ENCODE data around the gene CAPZB. TPM values are rescaled to one million over a fixed set of nuclear protein-coding genes. Genes with fewer than 3 reads are reported as not detected.

CAPZB gene
- total RNA-seq, 1 donor from 2014 or later: 93.6 TPM

GRCh38 chr1:19357299-19357986 is 127.9 kb downstream of the CAPZB start:
- TF ChIP-seq CTCF (IDR thresholded peaks at IDR 0.05; ENCODE audit: insufficient read depth, low read length, poor library complexity, severe bottlenecking): no peak
- no peaks in the 10 kb centered on the region for H3K36me3 ChIP-seq (ENCODE audit: control insufficient read depth, insufficient read depth, low read length)

GRCh38 chr1:19356266-19356665 is 129.1 kb downstream of the CAPZB start:
- H3K4me3 ChIP-seq (ENCODE audit: low read depth, low read length): no peak overlapping the region
- TF ChIP-seq CTCF (IDR thresholded peaks at IDR 0.05; ENCODE audit: insufficient read depth, low read length, poor library complexity, severe bottlenecking): no peak
- H3K36me3 ChIP-seq (ENCODE audit: control insufficient read depth, insufficient read depth, low read length): no peaks in the 10 kb centered on the region
- H3K27me3 ChIP-seq (ENCODE audit: control insufficient read depth, insufficient read depth, low read length): no peaks in the 10 kb centered on the region
- DNase-seq (ENCODE audit: low read depth): no peak

More at GRCh38 chr1:19357299-19357986, 127.9 kb downstream of the CAPZB start:
- H3K27me3 ChIP-seq (ENCODE audit: control insufficient read depth, insufficient read depth, low read length): no peaks in the 10 kb centered on the region
- no peak for DNase-seq (ENCODE audit: low read depth)
- no peak overlapping the region for H3K4me3 ChIP-seq (ENCODE audit: low read depth, low read length)

- TF ChIP-seq CTCF (IDR thresholded peaks at IDR 0.05; ENCODE audit: insufficient read depth, low read length, poor library complexity, severe bottlenecking): no peak
These were observed 130.8 kb downstream of the CAPZB start for GRCh38 chr1:19354531-19354981.

GRCh38 chr1:19353596-19353995 is 131.7 kb downstream of the CAPZB start:
- Histone ChIP-seq H3K4me3 (ENCODE audit: low read depth, low read length) (no peak overlapping the region), H3K27me3 (ENCODE audit: control insufficient read depth, insufficient read depth, low read length) (no peaks in the 10 kb centered on the region), H3K36me3 (ENCODE audit: control insufficient read depth, insufficient read depth, low read length) (no peaks in the 10 kb centered on the region)
- DNase-seq (ENCODE audit: low read depth): no peak
- no peak for TF ChIP-seq CTCF (IDR thresholded peaks at IDR 0.05; ENCODE audit: insufficient read depth, low read length, poor library complexity, severe bottlenecking)

More at GRCh38 chr1:19354531-19354981, 130.8 kb downstream of the CAPZB start:
- no peak for DNase-seq (ENCODE audit: low read depth)
- H3K27me3 ChIP-seq (ENCODE audit: control insufficient read depth, insufficient read depth, low read length): no peaks in the 10 kb centered on the region
- no peaks in the 10 kb centered on the region for H3K36me3 ChIP-seq (ENCODE audit: control insufficient read depth, insufficient read depth, low read length)
- H3K4me3 ChIP-seq (ENCODE audit: low read depth, low read length): no peak overlapping the region

- no peak for TF ChIP-seq CTCF (IDR thresholded peaks at IDR 0.05; ENCODE audit: insufficient read depth, low read length, poor library complexity, severe bottlenecking)
- H3K4me3 ChIP-seq (ENCODE audit: low read depth, low read length): no peak overlapping the region
- no peaks in the 10 kb centered on the region for H3K27me3 ChIP-seq (ENCODE audit: control insufficient read depth, insufficient read depth, low read length)
- DNase-seq (ENCODE audit: low read depth): no peak
- H3K36me3 ChIP-seq (ENCODE audit: control insufficient read depth, insufficient read depth, low read length): no peaks in the 10 kb centered on the region
These were observed 132.5 kb downstream of the CAPZB start for GRCh38 chr1:19352839-19353238.

- Histone ChIP-seq H3K27me3 (ENCODE audit: control insufficient read depth, insufficient read depth, low read length) (no peaks in the 10 kb centered on the region), H3K36me3 (ENCODE audit: control insufficient read depth, insufficient read depth, low read length) (no peaks in the 10 kb centered on the region), H3K4me3 (ENCODE audit: low read depth, low read length) (no peak overlapping the region)
- TF ChIP-seq CTCF (IDR thresholded peaks at IDR 0.05; ENCODE audit: insufficient read depth, low read length, poor library complexity, severe bottlenecking): no peak
- DNase-seq (ENCODE audit: low read depth): no peak
These were observed 133.5 kb downstream of the CAPZB start for GRCh38 chr1:19351873-19352272.
